ENCODE results near the gene YPEL1.

GRCh38 chr22:21714786-21715185 lies 20.8 kb downstream of the YPEL1 start:
- TF ChIP-seq CTCF (IDR thresholded peaks at IDR 0.05) (no peak), POLR2A (IDR thresholded peaks at IDR 0.05) (no peak)

Measured in right lobe of liver (tissue), 4 donors.